PC-9 (cell line): Measurements from ENCODE around the gene LPIN3. TPM values are rescaled to one million over a fixed set of nuclear protein-coding genes. Genes with fewer than 3 reads are reported as not detected.

ENCODE experiments used
- BruUV-seq: library from RNA; stranded (reverse); fragments of 400-500 nt; replicated peaks from 2 replicates; lab custom pipeline; 2021; lab: Mats Ljungman, UMichigan
- CTCF ChIA-PET: fragments of 300-600 bp; sonication (Branson Sonifier 250); formaldehyde crosslinking; loops from one replicate; lab custom pipeline; 2022; ENCODE audit warnings: antibody characterized with exemption; lab: Charles Lee
- POLR2A ChIA-PET: fragments of 300-600 bp; sonication (Branson Sonifier 250); formaldehyde crosslinking; loops from one replicate; lab custom pipeline; 2022; ENCODE audit warnings: antibody characterized with exemption; ENCODE audit not compliant: unreplicated experiment; lab: Charles Lee
- DNase-seq, 2 experiments: peaks; one replicate each; pipeline versions ENCODE4 v3.0.0 to v3.0.0-alpha.2; 2015 to 2022; ENCODE audit warnings: mixed read lengths in 1 of 2
- H2AFZ ChIP-seq: fragments of 200-600 bp; sonication (generic); 2 replicates; pipeline ENCODE4 v1.8.1; 2017; ENCODE audit warnings: antibody characterized with exemption
- H3F3A ChIP-seq: fragments of 200-600 bp; sonication (generic); 2 replicates; pipeline ENCODE4 v1.8.1; 2017; ENCODE audit warnings: antibody characterized with exemption, mild to moderate bottlenecking, low read depth; ENCODE audit not compliant: insufficient read depth
- H3K27ac ChIP-seq: fragments of 200-600 bp; sonication (generic); 2 replicates; pipeline ENCODE4 v1.6.1; 2016; ENCODE audit warnings: mixed run types
- H3K27me3 ChIP-seq: fragments of 200-600 bp; sonication (generic); 2 replicates; pipeline ENCODE4 v1.6.1; 2016; ENCODE audit warnings: low read depth, mixed run types; ENCODE audit not compliant: insufficient read depth
- H3K36me3 ChIP-seq: fragments of 200-600 bp; sonication (generic); 2 replicates; pipeline ENCODE4 v1.6.1; 2016; ENCODE audit warnings: low read depth, mixed run types
- H3K4me1 ChIP-seq: fragments of 200-600 bp; sonication (generic); replicated peaks from 2 replicates; pipeline ENCODE4 v1.6.1; 2016; ENCODE audit warnings: mixed run types; ENCODE audit not compliant: insufficient read depth
- H3K4me2 ChIP-seq: fragments of 200-600 bp; sonication (generic); 2 replicates; pipeline ENCODE4 v1.6.1; 2017; ENCODE audit warnings: mixed run types
- H3K4me3 ChIP-seq: fragments of 200-600 bp; sonication (generic); 2 replicates; pipeline ENCODE4 v1.6.1; 2016; ENCODE audit warnings: mixed run types
- H3K79me2 ChIP-seq: fragments of 200-600 bp; sonication (generic); 2 replicates; pipeline ENCODE4 v1.6.1; 2017; ENCODE audit warnings: low read depth, mixed run types
- H3K9me2 ChIP-seq: fragments of 200-600 bp; sonication (generic); 2 replicates; pipeline ENCODE4 v1.8.1; 2017; ENCODE audit warnings: mild to moderate bottlenecking; ENCODE audit not compliant: insufficient read depth
- H3K9me3 ChIP-seq: fragments of 200-600 bp; sonication (generic); 2 replicates; pipeline ENCODE4 v1.8.1; 2016; ENCODE audit warnings: low read depth; ENCODE audit not compliant: insufficient read depth
- H4K20me1 ChIP-seq: fragments of 200-600 bp; sonication (generic); 2 replicates; pipeline ENCODE4 v1.8.1; 2017; ENCODE audit not compliant: insufficient read depth
- CTCF ChIP-seq: fragments of 200-600 bp; sonication (generic); conservative IDR thresholded peaks from 2 replicates; pipeline ENCODE4 v1.6.1; 2017; ENCODE audit warnings: mixed run types, antibody characterized with exemption, mild to moderate bottlenecking, moderate library complexity
- EZH2 ChIP-seq: fragments of 200-600 bp; sonication (generic); IDR thresholded peaks from 2 replicates; pipeline ENCODE4 v1.8.0; 2017; ENCODE audit warnings: antibody characterized with exemption, low read depth
- intact Hi-C: fragments of 100-400 bp; cut with micrococcal nuclease; formaldehyde crosslinking; loops from one replicate; pipeline ENCODE4 v1.10.0; 2022; ENCODE audit not compliant: unreplicated experiment
- total RNA-seq: library from RNA; stranded (reverse); gene quantifications from 2 replicates; pipeline ENCODE4 v1.2.3, GENCODE V29; 2021

Gene LPIN3
- total RNA-seq, 1 experiment from 2014 or later = 12.1 TPM

DNA sequence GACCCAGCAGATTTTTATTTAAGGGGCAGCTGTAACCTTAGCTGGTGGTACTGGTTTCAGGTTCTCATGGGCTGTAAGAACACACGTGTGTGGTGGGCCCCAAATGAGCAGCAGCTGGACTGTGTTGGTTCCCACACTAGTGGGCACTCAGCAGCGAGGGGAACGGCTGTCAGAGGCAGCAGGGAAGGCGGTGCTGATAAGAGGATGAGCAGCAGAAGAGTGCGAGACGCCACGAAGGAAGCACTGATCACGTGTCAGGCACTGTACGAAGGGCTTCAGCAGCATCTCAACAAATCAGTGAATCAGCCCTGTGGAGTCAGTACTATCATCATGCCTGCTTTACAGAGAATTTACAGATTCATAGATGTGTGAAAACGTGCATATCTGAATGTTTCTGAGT, 67.0 kb downstream of the LPIN3 start:
- no peaks in the 10 kb centered on the region for H3K4me1 ChIP-seq
- POLR2A ChIA-PET = no interaction called here
- H3F3A ChIP-seq = no peaks in the 10 kb centered on the region
- no peaks in the 10 kb centered on the region for H3K27me3 ChIP-seq
- no peak for DNase-seq
- no peak overlapping the region for H3K4me2 ChIP-seq
- H3K27ac ChIP-seq = no peak overlapping the region
- CTCF ChIA-PET = no interaction called here
- H3K9me3 ChIP-seq = no peaks in the 10 kb centered on the region
- no peak overlapping the region for H2AFZ ChIP-seq
- no TSS peak for BruUV-seq
- H3K79me2 ChIP-seq = no peaks in the 10 kb centered on the region
- no peaks in the 10 kb centered on the region for H3K9me2 ChIP-seq
- peaks cover 24% of the 10 kb centered on the region; the same call in 1 of the 2 replicates for H3K36me3 ChIP-seq
- TF ChIP-seq CTCF = no peak
- H4K20me1 ChIP-seq = no peaks in the 10 kb centered on the region
- intact Hi-C loops = loop anchor here (10.0 kb wide), 1 partner anchor 233 kb away; no protein-coding TSS in a partner anchor
- no peak overlapping the region for H3K4me3 ChIP-seq

DNA sequence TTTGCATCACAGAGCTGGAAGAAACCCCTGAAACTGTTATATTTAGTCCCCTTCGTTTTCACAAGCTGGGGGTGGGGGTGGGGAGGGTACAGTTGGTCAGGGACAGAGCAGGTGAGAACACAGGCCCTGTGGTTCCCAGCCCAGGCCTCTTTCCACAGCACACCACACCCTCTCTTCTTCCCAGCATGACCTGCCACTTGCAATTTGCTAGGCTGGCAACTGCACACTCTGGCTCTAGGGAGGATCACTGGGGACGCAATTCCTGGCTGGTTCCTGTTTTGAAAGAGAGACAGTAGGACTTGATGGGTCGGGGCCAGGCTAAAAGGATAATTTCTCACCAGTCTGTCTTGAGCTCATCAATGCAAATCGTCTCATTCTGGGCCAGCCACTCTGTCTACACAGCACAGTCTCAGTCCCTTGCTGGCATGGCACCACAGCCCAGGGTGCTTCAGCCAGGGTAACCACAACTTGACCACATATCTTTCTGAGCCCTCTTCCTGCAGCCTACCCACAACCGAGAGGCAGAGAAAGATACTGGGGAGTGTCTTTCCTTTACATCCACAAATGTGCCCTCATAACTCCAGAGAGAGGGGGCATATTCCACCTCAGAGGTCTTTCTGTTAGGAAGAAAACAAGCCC, 67.7 kb downstream of the LPIN3 start:
- Histone ChIP-seq H3K4me3 (no peak overlapping the region), H3K9me2 (no peaks in the 10 kb centered on the region), H3K27me3 (no peaks in the 10 kb centered on the region), H3F3A (no peaks in the 10 kb centered on the region), H3K27ac (no peak overlapping the region), H3K4me1 (no peaks in the 10 kb centered on the region), H2AFZ (no peak overlapping the region), H3K36me3 (peaks cover 29% of the 10 kb centered on the region; the same call in 1 of the 2 replicates), H3K9me3 (no peaks in the 10 kb centered on the region), H3K79me2 (no peaks in the 10 kb centered on the region), H3K4me2 (no peak overlapping the region), H4K20me1 (no peaks in the 10 kb centered on the region)
- DNase-seq = no peak
- intact Hi-C loops = loop anchor here (10.0 kb wide), 1 partner anchor 233 kb away; no protein-coding TSS in a partner anchor
- POLR2A ChIA-PET = no interaction called here
- TF ChIP-seq EZH2 = no peak
- TF ChIP-seq CTCF = no peak
- CTCF ChIA-PET = no interaction called here
- BruUV-seq = no TSS peak

- ChIA-PET CTCF (no interaction called here), POLR2A (no interaction called here)
- Histone ChIP-seq H3K9me3 (no peaks in the 10 kb centered on the region), H3K27ac (no peak overlapping the region), H3K36me3 (peaks cover 27% of the 10 kb centered on the region; the same call in 1 of the 2 replicates), H3F3A (no peaks in the 10 kb centered on the region), H3K4me3 (no peak overlapping the region), H3K79me2 (no peaks in the 10 kb centered on the region), H3K4me2 (no peak overlapping the region), H3K27me3 (no peaks in the 10 kb centered on the region), H2AFZ (no peak overlapping the region), H3K4me1 (no peaks in the 10 kb centered on the region), H4K20me1 (no peaks in the 10 kb centered on the region), H3K9me2 (no peaks in the 10 kb centered on the region)
- no TSS peak for BruUV-seq
- DNase-seq = no peak
- intact Hi-C loops = loop anchor here (10.0 kb wide), 1 partner anchor 234 kb away; no protein-coding TSS in a partner anchor
- TF ChIP-seq CTCF (no peak), EZH2 (no peak)
Measured at GRCh38 chr20:41408986-41409385, 68.4 kb downstream of the LPIN3 start.

Other genes with a start within 250 kb of the LPIN3 start
- gene PLCG1, start 203.3 kb upstream of the LPIN3 start, total RNA-seq = 64.1 and 69.4 TPM in 2 replicates
- 21.5 and 23.3 TPM in 2 replicates for gene ZHX3, start 23.1 kb upstream of the LPIN3 start, total RNA-seq
- gene EMILIN3, start 26.0 kb downstream of the LPIN3 start, total RNA-seq = not detected in 2 replicates